Adipose tissue (tissue), 3 donors: ENCODE measurements around the gene PSMC3. TPM values are rescaled to one million over a fixed set of nuclear protein-coding genes. Genes with fewer than 3 reads are reported as not detected.

ENCODE experiments used
- polyA plus RNA-seq, 3 donors: library from polyadenylated mRNA; stranded (reverse); fragments of 200-250 nt; gene quantifications; one replicate each; pipeline ENCODE4 v1.2.3, GENCODE V29; 2013
- donor health status: healthy with polysubstance abuse.
- donor health status: Bipolar disorder and iron deficiency.
- donor health status: healthy.

Gene PSMC3
- polyA plus RNA-seq, 3 donors = 76.2 to 157 (median 134) TPM

Other genes starting within 250 kb of the PSMC3 start
- gene ARFGAP2, start 249.6 kb downstream of the PSMC3 start, polyA plus RNA-seq = 10 to 100 TPM; 50.7 to 79.0 (median 65.3) TPM
- 10 to 100 TPM; 11.6 to 21.9 (median 15.0) TPM for gene PACSIN3, start 240.0 kb downstream of the PSMC3 start, polyA plus RNA-seq
- gene DDB2, start 211.5 kb downstream of the PSMC3 start, polyA plus RNA-seq = 10 to 100 TPM; 15.3 to 24.7 (median 24.5) TPM
- 10 to 100 TPM; 30.4 to 40.0 (median 35.9) TPM for gene ACP2, start 177.6 kb downstream of the PSMC3 start, polyA plus RNA-seq
- 100 to 1,000 TPM in 2 of 3 donors, 10 to 100 TPM in 1; 29.5 to 230 (median 119) TPM for gene NR1H3, start 168.4 kb downstream of the PSMC3 start, polyA plus RNA-seq
- 10 to 100 TPM; 12.1 to 20.8 (median 13.8) TPM for gene MADD, start 156.3 kb downstream of the PSMC3 start, polyA plus RNA-seq
- 1 to 10 TPM in 1 of 3 donors, under 1 TPM in 2; 0.07 to 3.1 (median 0.68) TPM for gene MYBPC3, start 73.7 kb downstream of the PSMC3 start, polyA plus RNA-seq
- 10 to 100 TPM in 2 of 3 donors, 1 to 10 TPM in 1; 4.9 to 69.3 (median 49.3) TPM for gene SPI1, start 47.9 kb downstream of the PSMC3 start, polyA plus RNA-seq
- 10 to 100 TPM; 36.4 to 42.0 (median 39.9) TPM for gene SLC39A13, start 17.8 kb downstream of the PSMC3 start, polyA plus RNA-seq
- under 1 TPM in 2 of 3 donors, not detected in 1; 0.21 to 0.59 TPM for gene RAPSN, start 22.7 kb upstream of the PSMC3 start, polyA plus RNA-seq
- gene CELF1, start 126.7 kb upstream of the PSMC3 start, polyA plus RNA-seq = 10 to 100 TPM; 15.2 to 32.3 (median 29.1) TPM
- 10 to 100 TPM; 39.0 to 75.4 (median 52.2) TPM for gene PTPMT1, start 139.2 kb upstream of the PSMC3 start, polyA plus RNA-seq
- 1 to 10 TPM; 6.9 to 9.7 (median 9.1) TPM for gene KBTBD4, start 152.5 kb upstream of the PSMC3 start, polyA plus RNA-seq
- gene NDUFS3, start 152.6 kb upstream of the PSMC3 start, polyA plus RNA-seq = 10 to 100 TPM; 63.6 to 99.6 (median 96.9) TPM
- 1 to 10 TPM in 1 of 3 donors, under 1 TPM in 1, not detected in 1; 0.43 to 1.8 TPM for gene FAM180B, start 160.2 kb upstream of the PSMC3 start, polyA plus RNA-seq
- under 1 TPM; 0.45 to 0.74 (median 0.66) TPM for gene C1QTNF4, start 168.0 kb upstream of the PSMC3 start, polyA plus RNA-seq
- gene MTCH2, start 216.1 kb upstream of the PSMC3 start, polyA plus RNA-seq = 10 to 100 TPM; 22.6 to 72.4 (median 53.0) TPM